GM18511 (cell line): ENCODE results near the gene VWCE.

ENCODE experiments used
- ATAC-seq: cut with Tn5 transposase; IDR thresholded peaks from one replicate; pipeline ENCODE4 v1.9.1; 2021; ENCODE audit warnings: mild to moderate bottlenecking, moderate library complexity; ENCODE audit not compliant: unreplicated experiment

VWCE gene

DNA sequence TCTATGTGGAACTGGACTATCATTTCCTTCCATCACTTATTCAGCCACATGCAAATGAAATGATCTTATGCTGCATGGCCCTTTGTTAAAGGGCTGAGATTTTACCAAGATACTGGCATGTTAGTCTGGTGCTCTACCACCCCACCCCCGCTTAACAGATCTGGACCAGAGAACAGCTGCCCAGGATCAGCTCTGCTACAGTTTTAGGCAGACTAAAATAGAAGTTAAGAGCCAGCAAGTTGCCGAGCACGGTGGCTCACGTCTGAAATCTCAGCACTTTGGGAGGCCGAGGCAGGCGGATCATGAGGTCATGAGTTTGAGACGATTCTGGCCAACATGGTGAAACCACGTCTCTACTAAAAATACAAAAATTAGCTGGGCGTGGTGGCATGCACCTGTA lies 33.2 kb upstream of the VWCE start:
- no peak for ATAC-seq

DNA sequence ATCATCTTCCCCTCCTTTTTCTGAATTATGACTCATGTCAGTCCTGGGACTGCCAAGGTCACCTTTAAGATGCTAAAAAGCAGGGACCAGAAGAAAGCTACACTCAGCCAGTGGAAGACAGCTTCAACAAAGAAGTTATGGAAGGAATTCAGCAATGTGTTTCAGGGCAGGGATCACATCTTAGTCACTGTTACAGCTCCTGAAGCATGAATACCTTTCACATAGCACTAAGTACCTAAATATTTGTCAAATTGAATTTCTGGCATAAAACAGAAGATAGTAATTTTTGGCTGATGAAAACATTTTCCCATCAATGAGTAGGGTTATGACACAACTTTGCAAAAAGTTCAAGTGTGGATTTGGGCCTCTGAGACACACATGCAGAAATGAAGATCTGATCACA lies 32.6 kb upstream of the VWCE start:
- ATAC-seq, result no peak

DNA sequence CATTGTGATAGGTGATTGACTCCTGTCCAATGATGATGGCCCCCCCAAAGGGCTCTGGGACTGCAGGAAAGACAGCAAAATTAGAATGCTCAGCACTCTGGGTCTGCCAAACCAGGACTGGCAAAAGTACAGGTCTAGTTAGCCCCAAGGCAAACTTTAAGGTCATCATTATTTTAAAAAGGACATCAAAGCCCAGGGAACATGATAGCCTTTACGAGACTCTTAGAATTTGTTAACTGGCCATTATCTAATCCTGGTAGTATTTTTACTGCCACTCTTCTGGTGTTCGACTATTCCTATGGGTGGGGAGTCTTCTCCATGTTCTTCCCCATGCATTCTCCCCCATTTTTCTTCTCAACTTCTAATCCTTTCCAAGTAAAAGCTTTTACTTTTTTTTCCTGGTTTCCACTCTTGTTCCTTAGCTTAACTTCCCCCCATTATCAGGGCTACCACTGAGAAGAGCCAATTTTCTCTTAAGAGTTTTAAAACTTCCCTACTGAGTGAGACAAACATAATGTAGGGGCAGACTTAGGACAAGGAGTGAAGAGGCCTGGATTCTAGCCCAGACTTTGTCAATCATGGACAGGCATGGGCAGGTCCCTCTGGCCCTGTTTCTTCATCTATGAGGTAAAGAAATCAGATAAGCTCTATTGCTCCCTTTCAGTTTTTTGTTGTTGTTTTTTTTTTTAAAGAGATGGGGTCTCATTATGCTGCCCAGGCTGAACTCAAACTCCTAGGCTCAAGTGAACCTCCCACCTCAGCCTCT lies 30.7 kb upstream of the VWCE start:
- no peak for ATAC-seq

DNA sequence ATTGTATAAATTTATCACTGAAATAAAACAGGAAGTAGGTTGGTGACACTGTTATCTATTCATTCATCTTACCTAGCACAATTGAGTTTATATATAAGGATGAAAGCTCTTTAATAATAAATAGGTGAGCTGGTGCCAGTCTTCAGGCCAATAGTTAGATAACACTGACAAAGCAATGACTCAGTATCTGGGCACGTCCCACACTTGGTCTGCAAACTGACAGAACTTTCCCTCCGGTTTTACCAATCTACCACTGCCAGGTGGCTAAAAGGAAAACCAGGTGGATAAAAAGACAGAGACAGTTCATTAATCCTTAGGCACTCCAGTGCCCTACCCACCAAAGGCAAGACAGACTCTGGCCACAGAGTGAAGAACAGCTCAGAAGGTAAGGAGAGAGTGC lies 20.1 kb upstream of the VWCE start:
- ATAC-seq, result no peak

DNA sequence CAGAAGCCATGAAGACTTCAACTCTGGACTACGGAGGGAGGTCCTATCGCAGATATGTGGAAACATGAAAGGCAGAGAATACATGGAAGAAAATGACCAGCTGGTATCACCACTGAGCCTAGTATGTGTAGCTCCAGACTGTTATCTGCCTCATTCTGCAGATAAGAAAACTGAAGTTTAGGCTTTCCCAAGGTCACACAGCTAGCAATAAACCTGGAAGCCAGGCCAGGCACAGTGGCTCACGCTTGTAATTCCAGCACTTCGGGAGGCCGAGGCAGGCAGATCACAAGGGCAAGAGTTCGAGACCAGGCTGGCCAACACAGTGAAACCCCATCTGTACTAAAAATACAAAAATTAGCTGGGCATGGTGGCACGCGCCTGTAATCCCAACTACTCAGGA lies 15.6 kb upstream of the VWCE start:
- no peak for ATAC-seq

DNA sequence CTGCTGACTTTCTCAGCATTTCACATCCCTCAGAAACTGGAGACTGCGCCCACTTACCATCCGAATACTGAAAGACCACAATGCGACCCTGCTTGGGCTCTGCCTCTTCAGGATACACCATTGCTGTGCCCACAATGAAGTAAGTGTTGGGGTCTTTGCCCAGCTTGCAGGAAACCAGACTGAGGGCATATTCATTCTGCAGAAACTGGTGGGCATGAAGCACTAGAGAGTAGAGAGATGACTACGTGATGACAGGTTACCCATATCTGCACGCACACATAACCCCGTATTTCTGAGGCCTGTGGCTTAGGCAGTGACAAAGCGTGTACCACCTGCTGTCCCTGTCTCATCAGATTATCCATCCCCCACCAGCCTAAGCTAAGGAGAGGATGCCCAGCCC lies 14.6 kb upstream of the VWCE start:
- no peak for ATAC-seq

DNA sequence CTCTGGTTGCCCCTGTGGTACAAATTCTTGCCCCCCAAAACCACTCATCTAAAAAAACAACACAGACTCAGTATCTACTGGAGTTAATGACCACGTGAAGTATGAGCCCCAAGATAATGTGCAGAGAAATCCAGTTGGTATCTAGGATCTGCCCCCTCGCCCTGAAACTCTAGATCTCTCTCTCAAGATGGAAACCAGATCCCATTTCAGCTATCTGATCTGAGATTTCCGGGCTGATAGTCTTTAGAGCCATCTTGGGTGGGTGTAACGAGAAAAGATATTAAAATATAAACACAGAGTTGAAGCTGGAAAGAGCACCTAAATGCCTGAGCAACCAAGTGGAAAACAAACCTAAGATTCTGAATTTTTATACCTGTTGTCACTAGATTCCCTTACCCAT lies 14.0 kb upstream of the VWCE start:
- ATAC-seq, result no peak

DNA sequence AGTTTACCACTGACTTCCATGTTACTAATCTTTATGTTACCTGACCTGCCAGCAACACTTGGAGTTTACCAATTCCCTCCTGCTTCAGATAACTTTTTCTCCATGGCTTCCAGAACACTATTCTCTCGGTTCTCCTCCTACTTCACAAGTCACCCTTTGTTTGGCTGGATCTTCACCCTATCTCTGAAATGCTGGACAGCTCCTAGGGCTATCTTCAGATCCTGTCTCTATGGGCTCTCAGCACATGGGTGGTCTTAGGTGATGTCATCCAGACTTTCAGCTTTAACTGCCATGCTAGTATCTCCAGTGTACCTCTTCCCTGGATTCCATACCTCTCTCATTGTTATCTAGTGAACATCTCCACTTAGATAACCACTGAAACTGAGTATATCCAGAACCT lies 12.2 kb upstream of the VWCE start:
- ATAC-seq, result no peak

DNA sequence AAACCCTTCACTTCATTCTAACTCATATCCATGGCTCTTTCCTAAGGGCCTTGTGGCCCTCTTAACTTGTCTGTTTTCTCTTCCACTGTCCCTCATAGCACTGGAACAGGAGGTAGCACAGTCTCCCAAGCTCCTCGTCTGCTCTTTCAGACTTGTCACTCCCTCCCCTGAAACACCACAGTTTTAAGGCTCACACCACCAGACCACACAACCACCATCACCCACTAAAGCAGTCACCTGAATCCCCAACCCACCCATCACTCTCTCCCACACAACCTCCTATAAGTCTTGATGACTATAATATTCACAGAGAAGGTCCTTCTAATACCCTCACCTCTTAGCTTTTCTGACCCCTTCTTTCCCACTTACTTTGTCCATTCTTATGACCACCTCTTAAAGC lies 11.1 kb upstream of the VWCE start:
- ATAC-seq, result no peak

DNA sequence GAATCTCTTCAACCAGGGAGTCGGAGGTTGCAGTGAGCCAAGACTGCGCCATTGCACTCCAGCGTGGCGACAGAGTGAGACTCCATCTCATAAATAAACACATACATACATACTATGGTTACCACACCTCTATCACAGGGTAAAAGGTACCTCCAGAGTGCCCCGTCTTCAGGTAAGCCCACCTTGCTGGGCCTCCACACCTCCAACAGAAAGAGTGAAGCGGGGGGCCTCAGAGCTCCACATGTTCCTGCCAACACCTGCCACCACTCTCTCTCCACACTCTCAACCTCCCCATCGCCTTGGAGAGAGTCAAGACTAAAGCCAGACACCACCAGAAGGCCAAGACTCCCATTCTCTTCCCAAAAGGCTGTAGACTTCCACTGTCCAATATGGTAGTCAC lies 10.3 kb upstream of the VWCE start:
- no peak for ATAC-seq

DNA sequence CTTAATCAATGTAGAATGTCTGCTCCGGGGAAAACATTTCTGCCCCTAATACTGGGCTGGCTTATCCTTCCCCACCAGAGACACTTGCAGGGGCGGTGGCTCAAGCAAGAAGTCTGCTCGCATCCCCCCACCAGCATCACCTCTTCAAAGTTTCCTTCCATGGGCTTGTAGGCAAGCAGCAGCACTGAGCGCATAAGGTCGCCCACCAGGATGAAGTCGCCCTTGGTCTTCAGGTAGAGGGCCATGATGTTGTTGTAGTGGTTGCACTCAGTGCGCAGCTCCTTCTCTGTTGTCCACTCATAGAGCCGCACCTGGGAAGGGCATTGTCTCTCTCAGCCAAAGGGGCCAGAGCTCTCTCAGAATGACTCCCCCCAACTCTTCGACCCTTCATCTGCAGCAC lies 8.6 kb upstream of the VWCE start:
- no peak for ATAC-seq

DNA sequence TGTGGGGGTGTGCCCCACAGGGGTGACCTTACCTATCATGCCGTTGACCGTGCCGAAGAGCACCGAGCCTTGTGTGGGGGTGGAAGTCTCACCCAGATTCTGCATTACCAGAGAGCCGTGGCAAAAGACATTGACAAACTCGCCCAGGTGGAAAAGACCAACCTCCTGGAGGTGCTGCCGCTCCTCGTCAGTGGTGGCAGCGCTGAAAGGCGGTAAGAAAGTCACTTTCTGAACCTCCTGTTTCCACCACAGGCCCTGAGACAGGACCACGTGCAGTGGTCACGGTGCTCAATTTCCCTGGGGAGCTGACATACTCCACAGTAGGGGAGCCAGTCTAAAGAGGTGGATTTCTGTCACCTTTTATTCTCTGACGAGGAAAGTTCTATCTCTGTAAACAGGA lies 7.4 kb upstream of the VWCE start:
- no peak for ATAC-seq

DNA sequence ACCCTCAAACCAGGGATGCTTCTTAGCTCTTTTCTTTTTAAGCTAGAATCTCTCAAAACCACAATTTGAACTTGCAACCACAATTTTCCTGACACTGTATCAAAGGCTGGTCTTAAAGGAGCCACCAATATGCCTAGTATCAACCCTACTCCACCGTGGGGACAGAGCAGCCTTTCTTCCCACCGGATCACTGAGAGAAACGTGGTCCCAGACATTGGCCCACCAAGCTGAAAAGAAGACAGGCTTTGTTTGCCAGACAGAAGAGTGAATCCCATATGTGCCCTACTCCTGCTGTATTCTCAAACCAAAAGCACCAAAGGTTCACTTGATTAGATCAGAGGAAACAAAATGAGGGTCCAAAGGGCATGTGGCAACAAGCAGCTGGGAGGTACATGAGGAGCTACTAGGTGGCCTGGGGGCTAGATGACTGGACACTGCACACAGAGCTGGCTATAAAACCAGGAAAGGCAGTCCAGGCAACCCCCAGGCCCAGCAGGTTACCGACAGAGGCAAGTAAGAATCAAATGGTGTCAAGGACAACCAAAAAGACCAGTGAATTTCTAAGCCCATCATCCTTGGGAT lies 3.6 kb upstream of the VWCE start:
- ATAC-seq, result no peak

DNA sequence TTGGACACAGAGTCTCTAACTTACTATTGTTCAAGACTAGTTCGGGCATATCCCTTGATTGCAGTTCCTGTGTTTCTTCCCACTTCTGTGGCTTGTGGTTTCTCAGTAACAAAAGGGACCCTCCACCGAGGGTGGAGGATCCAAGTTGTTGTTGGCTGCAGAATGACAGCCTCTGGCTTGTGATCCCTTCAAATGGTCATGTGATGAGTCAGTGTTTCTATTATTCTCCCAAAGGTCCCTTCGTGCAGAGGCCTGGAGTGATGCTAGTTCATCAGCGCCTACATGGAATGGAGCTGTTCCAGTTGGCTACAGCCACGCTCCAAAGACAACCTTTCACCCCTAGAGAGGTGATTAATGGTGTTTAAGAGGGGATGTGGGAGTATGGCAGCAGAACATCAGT lies 2.6 kb upstream of the VWCE start:
- no peak for ATAC-seq

DNA sequence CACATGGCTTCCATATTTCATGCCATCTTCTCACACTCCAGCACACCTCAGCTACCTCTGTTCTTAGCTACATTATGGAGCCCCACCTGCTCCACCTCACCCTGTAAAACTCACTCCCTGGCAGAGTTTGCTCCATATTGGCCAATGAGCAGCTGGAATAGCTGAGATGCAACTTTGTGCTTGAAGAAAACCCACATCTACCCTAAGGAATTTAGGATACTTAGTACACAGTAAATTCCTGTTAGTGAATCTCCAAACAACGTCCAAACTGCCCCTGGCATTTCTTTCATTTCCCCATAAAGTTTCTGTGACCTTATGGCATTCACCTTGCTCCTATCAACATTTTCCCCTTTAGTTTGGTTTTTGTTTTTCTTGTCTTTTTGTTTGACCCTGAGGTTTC lies 2.2 kb upstream of the VWCE start:
- ATAC-seq, result no peak

DNA sequence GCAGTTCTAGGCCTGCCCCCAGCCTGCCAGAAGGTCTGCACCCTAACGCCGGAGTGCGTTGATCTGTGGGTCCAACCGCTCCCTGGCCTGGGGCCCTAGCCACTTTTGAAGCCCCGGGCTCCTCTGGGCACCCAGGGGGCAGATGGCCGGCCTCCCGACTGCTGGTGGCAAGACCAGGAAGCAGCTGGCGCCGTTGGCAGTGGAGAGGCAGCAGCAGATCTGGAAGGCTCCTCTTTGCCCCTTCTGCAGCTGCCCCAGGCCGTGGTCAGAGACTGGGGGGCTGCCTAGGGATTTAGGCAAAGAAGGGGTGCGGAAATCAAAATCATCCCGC lies 445 bp upstream of the VWCE start:
- no peak for ATAC-seq

DNA sequence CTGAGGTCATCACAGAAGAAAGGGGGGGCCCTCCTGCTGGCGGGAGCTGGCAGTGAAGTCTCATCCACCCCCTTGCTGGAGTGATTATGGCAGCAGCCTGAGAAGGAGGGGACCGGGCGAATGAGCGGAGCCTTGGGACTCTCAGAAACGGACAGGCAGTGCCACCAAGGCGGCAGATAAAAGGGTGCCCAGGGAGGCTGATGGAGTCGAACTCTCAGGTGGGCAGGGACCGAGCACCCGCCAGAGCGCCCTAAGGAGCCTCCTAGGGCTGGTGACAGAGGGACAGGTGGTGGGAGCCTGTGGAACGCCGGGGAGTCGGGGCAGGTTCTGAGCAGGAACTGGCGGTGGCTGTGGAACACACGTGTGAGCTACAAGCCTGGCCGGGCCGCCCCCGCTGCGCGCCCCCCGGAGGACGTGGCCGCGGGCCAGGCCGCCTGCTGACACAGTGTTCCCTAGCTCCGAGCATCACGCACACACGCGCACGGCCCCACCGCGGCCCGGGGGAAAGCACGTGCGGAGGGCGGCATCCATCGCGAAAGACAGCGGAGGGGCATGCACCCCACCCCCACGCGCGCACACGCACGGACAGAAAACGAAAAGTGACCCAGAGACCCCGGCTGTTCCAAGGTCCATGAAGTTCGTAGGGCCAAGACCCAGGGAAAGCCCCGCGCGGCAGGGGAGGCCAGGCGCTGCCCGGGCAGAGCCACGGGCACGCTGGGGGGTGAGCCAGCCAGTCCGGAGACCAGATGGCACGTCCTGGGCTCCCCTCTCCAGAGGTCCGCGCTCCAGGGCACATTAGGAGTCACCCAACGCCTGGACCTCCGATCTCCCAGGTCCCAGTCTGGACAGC lies 1.0 kb downstream of the VWCE start:
- peak; percentile 43 for ATAC-seq

DNA sequence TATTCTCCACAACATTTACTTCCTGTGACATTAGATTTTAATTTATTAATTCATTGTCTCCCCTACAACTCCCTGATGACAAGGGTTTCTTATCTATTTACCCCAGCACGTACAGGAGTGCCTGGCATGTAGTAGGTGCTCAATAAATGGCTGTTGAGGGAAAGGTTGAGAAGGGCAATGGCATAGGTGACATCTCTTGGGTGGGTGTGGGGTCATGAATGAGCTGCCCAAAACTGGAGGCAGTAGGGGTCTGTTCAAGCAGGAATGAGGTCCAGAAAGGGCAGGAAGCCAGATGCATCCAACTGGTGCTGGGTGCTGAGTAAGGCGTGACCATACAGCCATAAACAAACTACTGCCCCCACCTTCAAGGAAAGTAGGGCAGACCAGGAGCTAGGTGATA lies 2.8 kb downstream of the VWCE start:
- no peak for ATAC-seq

DNA sequence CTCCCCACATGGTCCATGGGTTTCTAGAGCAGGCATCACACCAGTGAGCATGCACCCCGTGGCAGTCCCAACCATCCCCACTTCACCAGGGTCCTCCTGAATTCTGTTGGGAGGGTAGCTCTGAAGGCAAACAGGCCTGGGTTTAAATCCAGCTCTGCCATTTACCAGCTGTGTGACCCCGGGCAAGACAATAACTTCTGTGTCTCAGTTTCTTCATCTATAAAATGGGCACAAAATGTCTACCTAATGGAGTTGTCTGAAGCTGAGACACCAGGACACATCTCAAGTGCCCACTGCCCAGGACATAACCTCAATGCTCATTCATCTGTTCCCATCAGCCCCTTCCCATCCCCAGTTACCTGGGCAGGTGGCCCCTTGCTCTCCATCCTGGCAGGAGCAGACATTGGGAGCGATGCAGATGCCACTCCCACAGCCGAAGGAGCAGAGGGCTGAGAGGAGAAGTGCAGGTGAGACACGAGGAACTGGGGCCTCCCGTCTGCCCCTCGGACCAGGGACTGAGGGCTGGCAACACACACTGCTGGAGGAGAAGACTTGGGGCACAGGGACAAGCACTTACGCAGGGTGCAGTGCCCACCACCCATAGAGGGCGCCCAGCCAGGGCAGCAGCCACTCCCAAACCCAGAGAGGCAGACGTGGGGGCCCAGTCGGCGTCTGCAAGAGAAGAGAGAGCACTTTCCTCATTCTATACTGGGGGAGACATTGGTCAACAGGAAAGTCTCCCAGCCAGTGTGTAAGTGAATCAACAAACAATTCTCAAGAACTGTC lies 4.0 kb downstream of the VWCE start:
- no peak for ATAC-seq

DNA sequence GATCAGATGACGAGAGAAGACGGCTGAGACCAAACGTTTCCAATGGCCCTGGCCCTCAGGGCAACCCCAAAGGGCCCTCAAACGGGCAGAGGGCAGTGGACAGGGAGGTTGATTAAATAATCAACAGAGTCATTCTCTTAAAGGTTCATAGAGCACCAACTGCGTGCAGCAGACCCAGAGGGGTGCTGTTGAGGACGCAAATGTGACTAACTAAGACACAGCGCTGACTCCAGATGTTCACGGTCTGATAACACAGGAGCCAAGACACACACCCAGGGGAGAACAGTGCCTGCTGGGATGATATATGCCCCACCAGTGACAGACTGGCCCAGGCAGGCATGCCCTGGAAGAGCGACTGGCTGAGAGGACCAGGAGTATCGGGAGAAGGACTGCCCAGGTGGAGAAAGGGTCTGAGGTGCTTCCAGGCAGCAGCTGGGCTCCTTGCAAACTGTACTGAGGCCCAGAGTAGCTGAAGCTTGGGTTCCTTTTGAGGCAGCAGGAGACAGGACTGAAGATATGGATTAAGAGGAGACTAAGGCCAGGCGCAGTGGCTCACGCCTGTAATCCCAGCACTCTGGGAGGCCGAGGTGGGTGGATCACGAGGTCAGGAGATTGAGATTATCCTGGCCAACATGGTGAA lies 7.7 kb downstream of the VWCE start:
- ATAC-seq, result no peak

DNA sequence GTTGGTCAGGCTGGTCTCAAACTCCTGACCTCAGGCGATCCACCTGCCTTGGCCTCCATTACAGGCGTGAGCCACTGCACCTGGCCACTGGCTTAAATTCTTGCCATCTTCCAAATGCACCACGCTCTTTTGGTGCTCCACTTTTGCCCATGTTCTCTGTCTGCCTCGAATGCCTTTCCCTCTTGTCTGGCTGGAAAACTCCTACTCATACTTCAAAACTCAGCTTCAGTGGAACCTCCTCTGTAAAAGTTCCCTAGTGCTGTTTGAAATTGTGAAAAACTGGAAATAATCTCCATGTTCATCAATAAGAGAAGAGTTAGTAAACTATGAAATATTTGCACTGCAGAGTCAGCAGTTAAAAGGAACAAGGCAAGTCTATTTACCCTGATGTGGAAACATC lies 11.5 kb downstream of the VWCE start:
- ATAC-seq, result no peak
